LHCN-M2 (cell line): ENCODE results near the gene SNAI3. TPM values are rescaled to one million over a fixed set of nuclear protein-coding genes. Genes with fewer than 3 reads are reported as not detected.

ENCODE experiments used
- DNase-seq: peaks from one replicate; pipeline ENCODE4 v3.0.0-alpha.2; 2012; ENCODE audit warnings: low read depth
- total RNA-seq: library from RNA; depleted of rRNA; stranded (reverse); fragments of >200 nt; gene quantifications from 2 replicates; pipeline ENCODE4 v1.2.3, GENCODE V29; 2014; rRNA removed

The SNAI3 gene
- total RNA-seq, 1 experiment from 2014 or later: 0.57 TPM

- no peak for DNase-seq
Measured at GRCh38 chr16:88635671-88636319, 50.5 kb downstream of the SNAI3 start.

GRCh38 chr16:88634994-88635670 lies 51.2 kb downstream of the SNAI3 start:
- no peak for DNase-seq

- no peak for DNase-seq
Measured at GRCh38 chr16:88634141-88634993, 51.9 kb downstream of the SNAI3 start.

- peak; percentile 13 for DNase-seq
Measured at GRCh38 chr16:88633684-88634140, 52.6 kb downstream of the SNAI3 start.

- DNase-seq: no peak
Measured at GRCh38 chr16:88632587-88632930, 53.7 kb downstream of the SNAI3 start.

GRCh38 chr16:88631920-88632586 lies 54.3 kb downstream of the SNAI3 start:
- no peak for DNase-seq

- no peak for DNase-seq
Measured at GRCh38 chr16:88631384-88631783, 54.9 kb downstream of the SNAI3 start.

- DNase-seq: no peak
Measured at GRCh38 chr16:88630941-88631340, 55.4 kb downstream of the SNAI3 start.

- no peak for DNase-seq
Measured at GRCh38 chr16:88630433-88630832, 55.9 kb downstream of the SNAI3 start.

GRCh38 chr16:88629835-88630234 lies 56.5 kb downstream of the SNAI3 start:
- no peak for DNase-seq

GRCh38 chr16:88628512-88628974 lies 57.8 kb downstream of the SNAI3 start:
- no peak for DNase-seq

Other genes starting within 250 kb of the SNAI3 start
- 1.1 and 2.2 TPM in 2 replicates for gene ZFPM1, start 233.2 kb downstream of the SNAI3 start, total RNA-seq
- gene ZC3H18, start 116.1 kb downstream of the SNAI3 start, total RNA-seq: 15.8 and 20.0 TPM in 2 replicates
- not detected in 2 replicates for gene IL17C, start 47.9 kb downstream of the SNAI3 start, total RNA-seq
- 0.52 and 0.90 TPM in 2 replicates for gene CYBA, start 35.5 kb downstream of the SNAI3 start, total RNA-seq
- gene MVD, start 23.4 kb downstream of the SNAI3 start, total RNA-seq: 31.8 and 37.8 TPM in 2 replicates
- gene RNF166, start 19.9 kb upstream of the SNAI3 start, total RNA-seq: 20.5 and 21.9 TPM in 2 replicates
- 17.8 and 18.7 TPM in 2 replicates for gene CTU2, start 20.0 kb upstream of the SNAI3 start, total RNA-seq
- 138 and 140 TPM in 2 replicates for gene PIEZO1, start 98.7 kb upstream of the SNAI3 start, total RNA-seq
- 44.9 and 53.4 TPM in 2 replicates for gene CDT1, start 117.3 kb upstream of the SNAI3 start, total RNA-seq
- 142 and 145 TPM in 2 replicates for gene APRT, start 125.4 kb upstream of the SNAI3 start, total RNA-seq
- 17.1 and 21.5 TPM in 2 replicates for gene GALNS, start 170.4 kb upstream of the SNAI3 start, total RNA-seq
- gene TRAPPC2L, start 170.6 kb upstream of the SNAI3 start, total RNA-seq: 31.1 and 49.6 TPM in 2 replicates
- gene PABPN1L, start 180.2 kb upstream of the SNAI3 start, total RNA-seq: not detected in 2 replicates